HG03025 (cell line): ENCODE results near the gene WASF1.
"Not testable (repeated sequence)": the region's sequence is repeated elsewhere in the genome, so short reads cannot be mapped to it uniquely, and the experiment has no call there.

Experiments
- ATAC-seq: cut with Tn5 transposase; IDR thresholded peaks from one replicate; pipeline ENCODE4 v1.9.1; 2021; ENCODE audit warnings: mild to moderate bottlenecking, moderate library complexity; ENCODE audit not compliant: unreplicated experiment, low FRiP score

Gene WASF1

GRCh38 chr6:110095101-110095500 lies 84.4 kb downstream of the WASF1 start:
- no peak for ATAC-seq

GRCh38 chr6:110093981-110094380 lies 85.5 kb downstream of the WASF1 start:
- ATAC-seq = no peak

DNA sequence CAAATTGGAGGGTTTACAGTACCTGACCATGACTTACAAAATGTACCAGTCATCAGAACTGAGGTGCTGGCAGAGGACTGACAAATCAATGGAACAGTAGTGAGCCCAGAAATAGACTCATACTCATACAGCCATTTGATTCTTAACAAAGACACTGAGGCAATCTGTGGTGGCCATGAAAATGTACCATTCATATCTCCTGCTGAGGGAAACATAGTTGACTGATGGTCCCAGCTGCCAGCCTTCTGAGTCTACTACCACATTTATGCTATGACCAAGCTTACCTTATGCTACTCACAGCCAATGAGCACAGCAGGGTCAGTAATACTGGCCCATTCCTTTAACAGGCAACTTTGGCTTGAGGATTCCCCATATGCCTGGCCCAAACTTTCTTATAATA lies 88.6 kb downstream of the WASF1 start:
- ATAC-seq = no peak

- no peak for ATAC-seq
Measured at GRCh38 chr6:110089323-110089722, 90.1 kb downstream of the WASF1 start.

DNA sequence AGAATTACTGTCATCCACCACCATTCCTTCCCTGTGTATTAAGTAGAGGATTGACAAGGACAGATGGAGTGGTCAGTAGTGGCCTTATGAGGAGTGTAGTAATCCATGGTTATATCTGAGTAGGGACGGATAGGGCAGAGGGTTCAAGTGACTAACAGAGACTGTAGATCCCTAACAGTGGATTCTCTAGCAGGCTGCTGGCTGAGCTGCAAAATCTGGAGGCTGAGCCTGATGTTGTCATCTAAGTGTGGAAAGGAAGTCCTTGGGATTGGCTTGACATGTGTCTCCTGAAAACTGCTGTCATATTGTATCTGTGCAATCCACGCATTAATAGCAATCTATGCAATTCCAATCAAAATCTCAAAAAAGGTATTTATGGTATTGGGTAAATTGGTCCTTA lies 94.2 kb downstream of the WASF1 start:
- no peak for ATAC-seq

- ATAC-seq = no peak
Measured at GRCh38 chr6:110083875-110084585, 95.4 kb downstream of the WASF1 start.

DNA sequence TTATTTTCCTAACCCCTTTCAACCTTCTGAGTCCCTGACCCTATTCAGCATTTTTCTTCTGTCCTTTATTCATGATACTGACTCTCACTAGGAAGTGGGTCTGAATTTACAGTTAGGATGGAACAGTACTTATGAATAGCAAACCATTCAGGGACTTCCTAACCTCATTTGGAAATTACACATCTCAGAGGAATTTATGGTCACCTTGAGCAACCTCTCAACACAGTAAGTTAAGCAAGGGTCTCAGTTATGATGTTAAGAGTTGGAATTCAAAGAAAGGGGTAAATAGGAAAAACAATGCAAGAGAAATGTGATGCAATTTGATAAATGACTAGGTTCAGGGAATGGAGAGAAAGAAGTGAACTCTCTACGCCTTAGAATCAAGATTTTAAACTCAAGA lies 104.1 kb downstream of the WASF1 start:
- no peak for ATAC-seq

DNA sequence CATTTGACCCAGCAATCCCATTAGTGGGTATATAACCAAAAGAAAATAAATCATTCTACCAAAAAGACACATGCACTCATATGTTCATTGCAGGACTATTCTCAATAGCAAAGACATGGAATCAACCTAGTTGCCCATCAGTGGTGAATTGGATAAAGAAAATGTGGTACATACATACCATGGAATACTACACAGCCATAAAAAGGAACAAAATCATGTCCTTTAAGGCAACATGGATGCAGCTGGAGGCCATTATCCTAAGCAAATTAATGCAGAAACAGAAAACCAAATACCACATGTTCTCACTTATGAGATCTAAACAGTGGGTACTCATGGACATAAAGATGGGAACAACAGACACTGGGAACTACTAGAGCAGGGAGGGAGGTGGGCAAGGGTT lies 106.0 kb downstream of the WASF1 start:
- not testable (repeated sequence) for ATAC-seq

GRCh38 chr6:110068592-110068967 lies 110.9 kb downstream of the WASF1 start:
- ATAC-seq = no peak

DNA sequence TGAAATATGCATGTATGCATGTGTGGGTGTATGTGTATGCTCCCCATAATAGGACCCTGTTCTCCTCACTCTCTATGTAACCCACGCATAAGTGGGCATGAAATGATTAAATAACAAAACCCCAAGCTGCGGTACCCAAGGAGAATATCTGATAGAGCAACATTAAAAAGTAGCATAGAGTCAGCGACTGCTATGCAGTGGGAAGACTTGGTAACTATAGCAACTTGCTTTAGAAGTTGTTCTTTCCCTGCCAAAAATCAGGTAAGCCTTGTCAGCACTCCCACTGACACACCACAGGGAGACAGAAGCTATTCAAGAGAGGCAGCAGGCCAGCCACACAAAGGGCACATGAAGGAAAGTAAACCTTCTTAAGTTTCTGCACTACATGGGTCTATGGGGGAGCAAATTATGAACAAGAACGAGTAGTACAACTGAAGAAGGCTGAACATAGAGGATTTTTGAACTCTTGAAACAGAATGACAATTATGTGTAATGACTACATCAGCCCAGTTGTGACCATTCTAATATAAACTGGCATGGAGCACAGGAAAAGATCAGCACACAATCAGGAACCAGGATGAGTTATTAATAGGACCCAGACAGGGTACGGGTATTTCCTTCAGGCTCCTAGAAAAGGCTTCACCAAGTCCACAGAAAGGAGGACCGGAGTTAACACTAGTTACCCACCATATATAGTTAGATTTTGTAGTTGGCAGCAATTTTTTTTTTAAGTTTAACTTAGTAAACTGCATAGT lies 111.5 kb downstream of the WASF1 start:
- no peak for ATAC-seq

DNA sequence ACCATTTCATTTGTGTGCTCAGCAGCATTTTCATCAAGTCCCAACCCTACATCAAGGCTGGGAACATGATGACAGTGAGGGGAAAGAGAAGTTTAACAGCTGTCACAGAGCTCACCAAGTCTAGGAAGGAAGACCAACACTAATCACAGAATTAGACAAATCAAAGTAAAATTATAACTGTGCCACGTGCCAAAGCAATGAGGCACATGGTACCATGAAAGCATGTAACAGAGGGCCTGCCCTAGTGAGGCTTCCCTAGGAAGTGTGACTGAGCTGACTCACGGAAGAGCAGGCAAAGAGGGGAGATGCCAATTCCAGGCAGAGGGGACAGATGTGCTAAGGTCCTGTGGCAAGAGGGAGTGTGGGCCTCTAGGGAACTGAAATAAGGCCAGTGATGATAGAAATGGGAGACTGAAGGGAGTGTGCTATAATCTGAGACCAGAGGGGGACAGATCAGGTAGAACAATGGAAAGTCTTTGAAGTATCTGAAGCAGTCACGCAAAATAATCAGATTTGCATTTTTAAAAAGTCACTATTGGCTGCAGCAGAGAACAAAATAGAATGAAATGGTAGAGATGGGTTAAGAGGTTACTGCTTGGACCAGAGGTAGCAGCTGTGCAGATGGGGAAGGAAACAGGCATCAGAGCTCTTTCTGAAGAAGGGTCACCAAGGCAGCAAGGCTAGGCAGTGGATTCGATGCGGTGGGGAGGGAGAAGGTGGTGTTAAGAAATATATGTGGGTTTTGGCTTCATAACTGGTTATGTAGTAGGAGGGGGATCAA lies 114.5 kb downstream of the WASF1 start:
- ATAC-seq = no peak

- peak; percentile 55 for ATAC-seq
Measured at GRCh38 chr6:110063594-110064263, 115.7 kb downstream of the WASF1 start.

DNA sequence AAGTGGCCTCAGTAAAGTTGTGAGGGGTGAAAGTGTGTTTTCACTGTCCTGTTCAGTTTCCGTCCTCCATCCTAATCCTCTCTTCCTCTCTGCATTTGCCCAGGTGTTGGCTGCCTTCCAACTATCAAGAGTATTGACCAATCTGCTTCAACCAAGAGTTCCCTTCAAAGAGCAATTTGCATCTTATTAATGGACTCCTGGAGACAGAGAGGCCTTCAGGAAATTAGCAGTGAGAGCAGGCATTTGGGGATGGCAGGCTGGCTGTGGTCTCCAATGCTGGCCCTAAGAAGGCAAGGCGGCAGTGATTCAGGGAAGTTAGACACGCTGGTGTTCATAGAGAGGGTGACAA lies 124.1 kb downstream of the WASF1 start:
- no peak for ATAC-seq

DNA sequence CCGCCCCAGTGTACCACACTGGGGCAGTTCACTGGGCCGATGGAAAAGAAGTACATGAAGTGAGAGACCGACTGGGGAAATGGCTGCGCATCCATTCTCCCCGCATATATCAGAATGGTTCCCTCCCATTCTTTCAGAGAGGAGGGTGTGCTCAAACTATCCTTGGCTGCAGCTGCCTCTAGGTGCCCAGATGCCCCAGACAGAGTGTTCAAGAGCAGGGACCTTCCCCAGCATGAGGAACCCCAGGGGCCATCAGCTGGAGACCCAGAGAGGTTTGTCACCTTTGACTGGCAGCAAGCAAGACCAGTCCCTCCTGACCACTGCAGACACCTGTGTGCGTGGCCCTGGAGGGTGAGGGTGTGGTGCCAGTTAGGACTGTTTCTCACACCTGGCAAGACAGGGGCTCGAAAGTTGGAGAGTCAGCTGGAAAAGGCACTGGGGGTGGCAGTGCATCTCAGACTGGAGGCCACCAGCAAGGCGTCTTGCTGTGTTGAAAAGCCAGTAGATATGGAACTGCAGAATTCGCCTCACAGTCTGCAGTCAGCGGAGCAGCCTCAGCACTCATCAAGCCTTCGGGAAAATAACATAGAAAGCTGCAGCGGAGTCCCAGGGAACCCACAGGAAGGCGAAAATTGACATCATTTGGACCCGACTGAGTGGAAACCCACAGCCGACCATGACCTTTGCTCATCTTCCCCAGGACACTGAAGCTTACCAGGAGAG lies 124.6 kb downstream of the WASF1 start:
- no peak for ATAC-seq

DNA sequence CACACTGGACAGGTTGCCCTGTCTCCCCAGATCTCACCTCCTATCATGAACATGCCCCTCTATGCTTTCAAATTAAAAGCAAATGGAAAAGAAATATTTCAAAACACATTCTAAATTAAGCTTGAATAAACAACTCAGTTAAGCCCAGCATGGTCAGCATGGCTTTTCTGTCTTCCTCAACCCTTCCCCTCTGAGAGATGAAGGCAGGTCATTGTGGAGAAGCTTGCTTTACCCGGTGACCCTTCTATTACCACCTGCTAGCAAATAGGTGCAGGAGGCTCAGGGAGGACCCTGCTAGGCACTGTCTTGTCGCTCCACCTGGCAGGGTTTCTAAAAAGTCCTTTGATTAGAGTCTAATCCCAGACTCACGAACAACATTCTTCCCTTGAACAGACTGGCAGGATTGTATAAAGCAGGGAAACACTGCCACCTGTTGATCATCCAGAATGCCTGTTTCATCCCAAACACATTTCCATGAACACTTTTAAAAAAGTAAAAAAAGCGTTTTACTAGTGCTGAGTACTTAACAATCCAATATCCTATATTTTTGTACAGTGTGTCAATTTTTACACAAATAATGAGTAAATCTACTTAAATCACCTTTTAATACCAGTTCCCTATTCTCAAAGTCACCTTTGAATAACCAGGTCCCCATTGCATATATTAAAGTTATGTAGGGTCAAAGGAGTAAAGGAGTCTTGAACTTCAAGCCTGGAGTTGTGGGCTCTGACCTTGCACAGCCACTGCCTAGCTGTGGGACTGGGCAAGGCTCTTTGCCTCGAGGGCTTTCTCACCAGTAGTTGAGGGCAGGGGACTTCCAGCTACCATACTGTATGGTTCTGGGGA lies 125.9 kb downstream of the WASF1 start:
- no peak for ATAC-seq

GRCh38 chr6:110050440-110050813 lies 129.0 kb downstream of the WASF1 start:
- ATAC-seq = no peak
